Neuronal stem cell (in vitro differentiated cells): ENCODE data around the gene ROS1.

Experiments
- DNase-seq: peaks from one replicate; pipeline ENCODE4 v3.0.0-alpha.2; 2013; ENCODE audit warnings: low spot score
- H2AFZ ChIP-seq: one replicate; pipeline ENCODE4 v1.6.1; 2013; ENCODE audit warnings: mild to moderate bottlenecking, low read length, inconsistent platforms
- H2AK5ac ChIP-seq: 2 replicates; pipeline ENCODE4 v1.6.1; 2013; ENCODE audit warnings: low read depth, mild to moderate bottlenecking, inconsistent platforms, low read length, moderate library complexity, mixed read lengths
- H2BK120ac ChIP-seq: 2 replicates; pipeline ENCODE4 v1.6.1; 2013; ENCODE audit warnings: low read depth, mild to moderate bottlenecking, inconsistent platforms, low read length, moderate library complexity, mixed read lengths
- H2BK12ac ChIP-seq: one replicate; pipeline ENCODE4 v1.6.1; 2013; ENCODE audit warnings: low read length, inconsistent platforms
- H2BK15ac ChIP-seq: 2 replicates; pipeline ENCODE4 v1.6.1; 2013; ENCODE audit warnings: mild to moderate bottlenecking, low read length, inconsistent platforms, mixed read lengths
- H2BK5ac ChIP-seq: one replicate; pipeline ENCODE4 v1.6.1; 2013; ENCODE audit warnings: inconsistent platforms, mild to moderate bottlenecking, low read length, moderate library complexity
- H3K14ac ChIP-seq: one replicate; pipeline ENCODE4 v1.6.1; 2013; ENCODE audit warnings: low read length, inconsistent platforms
- H3K18ac ChIP-seq: 2 replicates; pipeline ENCODE4 v1.6.1; 2013; ENCODE audit warnings: low read length, inconsistent platforms
- H3K23ac ChIP-seq: 2 replicates; pipeline ENCODE4 v1.6.1; 2013; ENCODE audit warnings: low read depth, mild to moderate bottlenecking, mixed read lengths, low read length, inconsistent platforms; ENCODE audit not compliant: poor library complexity
- H3K27ac ChIP-seq: replicated peaks from 3 replicates; pipeline ENCODE4 v1.5.1; 2013; ENCODE audit warnings: low read length, inconsistent platforms
- H3K27me3 ChIP-seq, 3 experiments: 2 replicates each; pipeline ENCODE4 v1.6.1; 2013; ENCODE audit warnings: low read length in 3 of 3, mild to moderate bottlenecking in 2 of 3, inconsistent platforms in 1 of 3, low read depth in 1 of 3, mixed read lengths in 1 of 3, moderate library complexity in 1 of 3; ENCODE audit not compliant: control insufficient read depth in 3 of 3, insufficient read depth in 3 of 3
- H3K36me3 ChIP-seq, 2 donors: replicated peaks in 1 of 2; 2 replicates each; pipeline ENCODE4 v1.6.1; 2013; ENCODE audit warnings: low read length in 2 of 2; ENCODE audit not compliant: control insufficient read depth in 2 of 2, insufficient read depth in 2 of 2
- H3K4ac ChIP-seq: 2 replicates; pipeline ENCODE4 v1.6.1; 2013; ENCODE audit warnings: inconsistent platforms, mild to moderate bottlenecking, low read length, moderate library complexity
- H3K4me1 ChIP-seq, 2 donors: 1 replicate in 1 of 2; 2 replicates in 1 of 2; pipeline ENCODE4 v1.6.1; 2013; ENCODE audit warnings: low read length in 2 of 2, low read depth in 1 of 2; ENCODE audit not compliant: control insufficient read depth in 2 of 2, insufficient read depth in 1 of 2
- H3K4me2 ChIP-seq: one replicate; pipeline ENCODE4 v1.6.1; 2013; ENCODE audit warnings: mild to moderate bottlenecking, low read length, inconsistent platforms; ENCODE audit not compliant: insufficient read depth, poor library complexity, severe bottlenecking
- H3K4me3 ChIP-seq, 2 donors: 2 replicates each; pipeline ENCODE4 v1.5.1; 2013; ENCODE audit warnings: low read length in 2 of 2, mild to moderate bottlenecking in 2 of 2, inconsistent platforms in 1 of 2, moderate library complexity in 1 of 2
- H3K79me1 ChIP-seq: one replicate; pipeline ENCODE4 v1.6.1; 2013; ENCODE audit warnings: low read depth, mild to moderate bottlenecking, inconsistent platforms, low read length, moderate library complexity
- H3K9ac ChIP-seq: one replicate; pipeline ENCODE4 v1.6.1; 2013; ENCODE audit warnings: mild to moderate bottlenecking, low read depth, low read length, inconsistent platforms; ENCODE audit not compliant: poor library complexity
- H3K9me3 ChIP-seq, 2 donors: replicated peaks in 1 of 2; 2 replicates each; pipeline versions ENCODE3 to v1.6.1; 2013; ENCODE audit warnings: low read length in 2 of 2, mild to moderate bottlenecking in 2 of 2, inconsistent platforms in 1 of 2, low read depth in 1 of 2, mixed read lengths in 1 of 2, moderate library complexity in 1 of 2; ENCODE audit not compliant: control insufficient read depth in 2 of 2, insufficient read depth in 1 of 2
- H4K8ac ChIP-seq: one replicate; pipeline ENCODE4 v1.6.1; 2013; ENCODE audit warnings: low read depth, mild to moderate bottlenecking, inconsistent platforms, low read length, moderate library complexity
- H4K91ac ChIP-seq: one replicate; pipeline ENCODE4 v1.6.1; 2013; ENCODE audit warnings: low read length, low read depth, mild to moderate bottlenecking, inconsistent platforms; ENCODE audit not compliant: poor library complexity
- WGBS, 2 donors: extraction: QIAGEN DNeasy Blood & Tissue Kit; methylation state at CpG; one replicate each; pipeline ENCODE4 v1.1.7; 2013; ENCODE audit warnings: missing lambda C conversion rate in 2 of 2, mixed read lengths in 1 of 2; ENCODE audit not compliant: insufficient read length in 2 of 2, insufficient replicate concordance in 1 of 2; ENCODE audit errors: extremely low coverage in 2 of 2; 5-methylcytosine and 5-hydroxymethylcytosine counted together

The ROS1 gene

GRCh38 chr6:117275205-117275604 lies 150.5 kb downstream of the ROS1 start:
- Histone ChIP-seq H3K23ac (no peak overlapping the region), H2AK5ac (no peak overlapping the region), H3K9ac (no peak overlapping the region), H3K27ac (no peak overlapping the region), H3K4me1 (peaks cover 0 to 4% of the 10 kb centered on the region in 2 donors), H3K18ac (no peak overlapping the region), H2BK5ac (no peak overlapping the region), H2BK120ac (no peak overlapping the region), H4K8ac (no peak overlapping the region), H3K9me3 (no peaks in the 10 kb centered on the region), H2BK12ac (no peak overlapping the region), H2BK15ac (no peak overlapping the region), H3K79me1 (no peaks in the 10 kb centered on the region), H3K4me3 (no peak overlapping the region), H3K14ac (no peak overlapping the region), H4K91ac (no peak overlapping the region), H3K27me3 (peaks cover 9 to 64% (median 18%) of the 10 kb centered on the region in 3 experiments), H2AFZ (no peak overlapping the region), H3K36me3 (no peaks in the 10 kb centered on the region), H3K4me2 (no peak overlapping the region), H3K4ac (no peak overlapping the region)
- WGBS, 2 donors = no CpG with 5 or more reads among the region's 9 CpGs
- DNase-seq = no peak

DNA sequence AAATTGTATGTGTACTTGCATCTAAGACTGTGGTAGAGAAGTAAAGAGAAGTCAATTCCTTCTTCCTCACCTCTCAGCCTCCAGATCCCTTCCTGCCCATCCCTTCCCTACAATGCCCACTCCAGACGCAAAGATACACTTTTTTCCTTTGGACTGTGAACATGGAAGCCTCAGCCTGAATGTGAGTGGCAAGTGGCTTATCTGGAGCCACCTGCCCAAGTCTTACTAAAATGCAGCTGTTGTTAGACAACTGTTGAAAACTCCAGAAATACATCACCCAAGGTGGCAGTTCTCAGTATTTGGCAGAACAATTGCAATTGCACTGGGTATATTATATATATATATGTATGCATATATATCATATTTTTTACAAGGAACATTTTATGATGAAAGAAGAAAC lies 152.9 kb downstream of the ROS1 start:
- Histone ChIP-seq H2AFZ (no peak overlapping the region), H2AK5ac (no peak overlapping the region), H3K36me3 (no peaks in the 10 kb centered on the region), H3K27ac (no peak overlapping the region), H3K27me3 (peaks cover 22 to 87% (median 41%) of the 10 kb centered on the region in 3 experiments), H3K4me2 (no peak overlapping the region), H2BK120ac (no peak overlapping the region), H3K14ac (no peak overlapping the region), H4K91ac (no peak overlapping the region), H3K18ac (no peak overlapping the region), H4K8ac (no peak overlapping the region), H2BK12ac (no peak overlapping the region), H3K4ac (no peak overlapping the region), H2BK5ac (no peak overlapping the region), H2BK15ac (no peak overlapping the region), H3K9me3 (no peaks in the 10 kb centered on the region), H3K9ac (no peak overlapping the region), H3K4me1 (peaks cover 0 to 7% of the 10 kb centered on the region in 2 donors), H3K4me3 (no peak overlapping the region), H3K79me1 (no peaks in the 10 kb centered on the region), H3K23ac (no peak overlapping the region)
- WGBS, 2 donors = no CpG with 5 or more reads among the region's 1 CpG
- DNase-seq = no peak

DNA sequence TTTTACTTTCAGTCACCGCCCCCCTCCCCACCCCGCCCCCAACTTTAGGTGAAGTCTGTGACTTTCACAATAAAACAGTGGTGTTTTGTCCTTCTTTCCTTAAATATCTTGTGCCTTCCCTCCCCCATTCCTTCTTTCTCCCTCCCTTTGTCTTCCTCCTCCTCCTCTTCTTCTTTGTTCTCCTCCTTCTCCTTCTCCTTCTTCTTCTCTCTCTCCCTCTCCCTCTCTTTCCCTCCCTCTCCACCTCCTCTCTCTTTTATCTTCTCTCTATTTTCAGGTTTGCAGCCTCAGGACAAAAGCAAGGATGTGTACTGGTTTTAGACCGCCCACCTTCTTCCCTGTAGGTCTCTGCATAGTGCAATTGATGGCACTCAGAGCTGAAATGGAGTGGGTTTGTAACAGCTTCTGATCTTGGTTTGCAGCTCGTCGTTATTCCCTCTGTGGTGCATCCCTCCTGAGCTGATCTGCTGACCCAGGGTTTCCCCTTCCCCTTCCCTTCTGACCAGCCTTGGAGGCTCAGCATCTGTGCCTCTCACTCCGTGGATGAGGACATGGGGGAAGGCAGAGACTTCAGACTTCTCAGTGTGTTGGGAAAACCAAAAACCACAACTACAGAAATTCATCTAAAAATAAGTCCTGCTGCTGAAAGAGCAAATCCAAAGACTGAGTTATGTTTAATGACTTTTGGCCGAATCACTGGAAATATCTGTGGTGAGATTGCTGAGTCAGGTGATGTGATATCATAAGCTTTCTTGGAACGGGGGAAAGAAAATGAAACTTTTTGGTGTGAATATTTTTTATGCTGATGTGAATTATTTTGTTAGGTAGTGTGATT lies 153.5 kb downstream of the ROS1 start:
- Histone ChIP-seq H2BK15ac (no peak overlapping the region), H3K9me3 (no peaks in the 10 kb centered on the region), H3K14ac (no peak overlapping the region), H4K91ac (no peak overlapping the region), H3K36me3 (no peaks in the 10 kb centered on the region), H3K27me3 (peaks cover 26 to 93% (median 47%) of the 10 kb centered on the region in 3 experiments), H2BK12ac (no peak overlapping the region), H2BK120ac (no peak overlapping the region), H2AFZ (no peak overlapping the region), H3K18ac (no peak overlapping the region), H3K4me2 (no peak overlapping the region), H4K8ac (no peak overlapping the region), H3K27ac (no peak overlapping the region), H3K4me1 (peaks cover 0 to 7% of the 10 kb centered on the region in 2 donors), H3K79me1 (no peaks in the 10 kb centered on the region), H3K9ac (no peak overlapping the region), H3K23ac (no peak overlapping the region), H3K4me3 (no peak overlapping the region), H3K4ac (no peak overlapping the region), H2AK5ac (no peak overlapping the region), H2BK5ac (no peak overlapping the region)
- no CpG with 5 or more reads among the region's 8 CpGs for WGBS, 2 donors
- DNase-seq = no peak

- H3K4me3 ChIP-seq = peak overlapping the region in 1 of 2 donors; percentile 75
- H4K91ac ChIP-seq = no peak overlapping the region
- no peak for DNase-seq
These were observed 154.8 kb downstream of the ROS1 start for GRCh38 chr6:117270843-117271507.

More at GRCh38 chr6:117270843-117271507, 154.8 kb downstream of the ROS1 start:
- Histone ChIP-seq H3K18ac (no peak overlapping the region), H2BK12ac (no peak overlapping the region), H4K8ac (no peak overlapping the region), H3K36me3 (no peaks in the 10 kb centered on the region), H3K4ac (no peak overlapping the region), H2BK120ac (no peak overlapping the region), H3K14ac (peak overlapping the region; percentile 82), H3K4me2 (peak overlapping the region; percentile 96), H2BK5ac (no peak overlapping the region), H3K9me3 (no peaks in the 10 kb centered on the region), H3K27me3 (peaks cover 35 to 99% (median 59%) of the 10 kb centered on the region in 3 experiments), H3K27ac (no peak overlapping the region), H2AK5ac (no peak overlapping the region), H2AFZ (peak overlapping the region; percentile 82), H3K9ac (no peak overlapping the region), H3K23ac (no peak overlapping the region), H3K4me1 (peaks cover 0 to 8% of the 10 kb centered on the region in 2 donors), H2BK15ac (no peak overlapping the region), H3K79me1 (no peaks in the 10 kb centered on the region)
- WGBS, 2 donors = no CpG with 5 or more reads among the region's 48 CpGs
